NCI-H1105 treated with DMSO at 0.1 percent for 48 hours (cell line): ENCODE data around the gene RABGEF1.
"Not testable (repeated sequence)": the region's sequence is repeated elsewhere in the genome, so short reads cannot be mapped to it uniquely, and the experiment has no call there.

Experiments
- DNase-seq: peaks from one replicate; lab custom pipeline; 2025; lab: John Stamatoyannopoulos, UW

The RABGEF1 gene

GRCh38 chr7:66740302-66740979, at the start of gene RABGEF1:
Gene RABGEF1 (plus strand): TSS chr7:66740733. CDS start chr7:66771900, 31,167 bp downstream.
- DNase-seq: peak; percentile 91

- DNase-seq: no peak
Measured at GRCh38 chr7:66693331-66693730, 47.2 kb upstream of the RABGEF1 start.

- no peak for DNase-seq
Measured at GRCh38 chr7:66694286-66694685, 46.2 kb upstream of the RABGEF1 start.

GRCh38 chr7:66695417-66695816, 45.1 kb upstream of the RABGEF1 start:
- DNase-seq: not testable (repeated sequence)

GRCh38 chr7:66696134-66696533, 44.4 kb upstream of the RABGEF1 start:
- DNase-seq: not testable (repeated sequence)

DNA sequence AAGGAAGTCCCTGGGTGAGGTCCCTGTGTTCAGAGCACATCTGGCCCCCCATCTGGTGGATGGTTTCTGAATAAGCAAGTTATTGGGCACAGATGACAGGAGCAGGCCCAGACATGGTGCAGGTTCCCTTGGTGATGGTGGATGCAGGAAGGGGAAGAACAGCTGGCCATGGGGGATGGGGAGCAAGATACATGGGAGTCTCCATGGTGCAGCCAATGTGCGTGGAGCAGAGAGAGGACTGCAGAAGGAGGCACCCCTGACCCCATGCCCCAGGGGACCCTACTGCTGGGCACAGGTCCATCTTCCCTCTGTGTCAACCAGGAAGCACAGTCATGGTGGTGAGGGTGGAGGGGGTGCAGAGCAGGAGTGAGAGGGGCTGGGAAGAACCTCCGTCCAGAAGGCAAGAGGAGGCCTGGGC, 43.8 kb upstream of the RABGEF1 start:
- peak; percentile 5 for DNase-seq

DNA sequence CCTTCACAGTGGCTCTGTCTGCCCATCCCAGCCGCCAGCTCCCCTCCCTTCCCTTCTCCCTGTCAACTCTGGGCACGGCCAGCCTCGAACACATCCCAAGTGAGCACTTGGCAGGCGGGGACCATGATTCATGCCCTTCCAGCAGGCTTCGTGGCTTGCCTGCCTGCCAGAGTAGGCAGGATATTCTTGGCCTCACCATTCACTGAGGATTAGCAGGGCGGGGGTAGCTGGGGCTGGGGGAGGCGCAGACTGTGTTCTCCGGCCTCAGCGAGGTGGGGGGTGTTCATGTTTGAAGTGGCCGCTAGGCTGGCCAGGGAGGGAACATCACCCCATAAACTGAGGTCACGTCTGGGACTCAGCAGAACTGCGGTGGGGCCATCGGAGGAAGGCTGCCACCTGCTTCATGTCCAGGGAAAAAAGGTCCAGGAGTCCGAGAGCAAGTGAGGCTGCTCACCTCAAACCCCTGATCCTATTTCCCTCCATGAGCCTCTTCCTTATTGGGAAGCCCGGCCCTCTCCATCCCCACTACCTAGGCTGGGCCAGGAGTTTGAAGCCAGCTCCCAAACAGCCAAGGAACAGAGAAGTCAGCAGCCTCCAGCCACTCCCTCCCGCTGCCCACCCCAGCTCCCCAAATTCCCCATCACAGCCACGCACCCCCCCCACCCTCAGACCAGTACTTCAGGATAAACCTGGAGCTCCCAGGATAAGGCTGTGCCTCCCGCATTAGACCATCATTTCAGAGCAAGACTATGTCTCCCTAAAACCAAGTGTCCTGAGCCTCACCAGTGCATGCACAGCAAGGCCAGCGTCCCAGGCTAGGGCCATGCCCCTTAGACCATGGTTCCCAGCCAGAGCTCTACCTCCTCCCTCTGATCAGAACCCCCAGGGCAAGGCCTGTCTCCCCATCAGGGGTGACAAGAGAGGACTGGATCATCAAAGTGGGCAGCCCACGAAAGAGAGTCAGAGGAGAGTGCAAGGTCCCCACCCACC, 42.8 kb upstream of the RABGEF1 start:
- DNase-seq: no peak

DNA sequence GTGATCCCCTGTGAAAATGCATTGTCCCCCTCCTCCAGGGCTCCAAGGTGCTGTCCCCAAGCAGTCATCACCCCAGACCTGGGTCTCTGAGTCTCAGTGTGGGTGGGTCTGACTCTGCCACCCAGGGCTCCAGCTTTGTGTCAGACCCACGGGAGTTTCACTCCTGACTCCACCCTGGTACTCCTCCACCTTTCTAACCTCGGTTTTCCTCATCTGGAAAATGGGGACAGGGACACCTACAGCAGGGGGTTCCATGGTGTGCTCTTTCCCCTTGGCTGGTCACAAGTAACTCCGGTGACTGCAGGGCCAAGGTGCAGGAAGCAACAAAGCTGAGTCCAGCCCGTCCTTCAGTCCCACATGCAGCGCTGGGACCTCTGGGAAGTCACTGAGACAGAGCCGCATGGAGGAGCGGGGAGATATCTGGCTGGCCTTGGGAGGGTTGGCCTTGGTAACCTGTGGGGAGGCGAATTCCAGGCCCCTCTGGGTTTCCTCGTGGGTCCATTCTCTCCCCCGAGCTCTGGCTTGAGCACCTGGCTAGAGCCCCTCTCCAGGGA, 41.8 kb upstream of the RABGEF1 start:
- DNase-seq: no peak

DNA sequence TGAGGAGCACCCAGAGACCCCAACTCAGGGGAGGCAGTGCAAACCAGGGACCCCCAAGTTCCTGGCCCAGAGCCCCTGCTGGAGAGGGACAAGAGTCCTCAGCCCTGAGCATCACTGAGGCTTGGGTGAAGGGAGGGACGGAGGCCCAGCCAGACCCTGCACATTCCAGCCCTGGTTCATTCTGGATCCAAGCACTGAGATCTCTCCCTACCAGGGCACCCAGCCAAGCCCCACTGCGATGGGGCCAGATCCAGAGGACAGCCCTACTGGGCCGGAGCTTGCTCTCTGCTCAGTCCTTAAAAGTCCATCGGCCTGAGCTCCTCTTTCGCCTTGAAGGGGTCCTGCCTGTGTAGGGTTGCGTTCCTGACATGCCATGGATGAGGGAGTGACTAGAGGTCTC, 40.5 kb upstream of the RABGEF1 start:
- no peak for DNase-seq

DNA sequence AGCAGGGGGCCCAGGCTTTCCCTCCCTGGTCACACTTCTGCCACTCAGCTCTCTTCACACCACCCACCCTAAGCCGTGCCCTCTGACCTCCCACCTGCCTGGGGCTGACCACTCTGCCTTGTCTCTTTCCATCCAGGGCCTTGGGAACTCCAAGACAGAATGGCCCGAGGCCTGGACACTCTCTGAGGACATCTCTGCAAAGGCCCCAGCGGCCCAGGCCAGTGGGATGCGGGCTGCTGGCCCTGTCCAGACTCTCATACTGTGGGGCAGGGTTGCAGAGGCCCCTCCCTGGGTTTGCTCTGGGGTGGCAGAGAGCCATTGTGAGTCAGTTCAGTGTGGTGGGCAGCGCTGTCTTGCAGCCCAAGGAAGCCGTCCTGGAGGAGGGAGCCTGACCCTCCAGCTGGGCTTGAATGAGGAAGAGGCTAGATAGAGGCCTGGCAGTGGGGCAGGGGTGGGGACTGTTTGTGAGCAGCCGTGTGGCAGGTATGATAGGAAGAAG, 39.9 kb upstream of the RABGEF1 start:
- DNase-seq: no peak

DNA sequence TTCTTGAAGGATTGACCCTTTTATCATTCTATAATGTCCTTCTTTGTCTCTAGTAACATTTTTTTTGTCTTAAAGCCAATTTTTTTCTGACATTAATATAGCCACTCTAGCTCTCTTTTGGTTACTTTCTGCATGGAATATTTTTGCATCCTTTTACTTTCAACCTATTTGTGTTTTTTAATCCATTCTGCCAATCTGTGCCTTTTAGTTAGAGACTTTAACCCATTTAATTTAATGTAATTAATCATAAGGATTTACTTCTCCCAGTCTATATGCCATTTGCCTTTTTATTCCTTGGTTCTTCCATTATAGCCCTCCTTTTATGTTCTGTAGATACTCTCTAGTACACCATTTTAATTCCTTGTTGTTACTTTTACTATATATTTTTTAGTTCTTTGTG, 32.7 kb upstream of the RABGEF1 start:
- DNase-seq: no peak

DNA sequence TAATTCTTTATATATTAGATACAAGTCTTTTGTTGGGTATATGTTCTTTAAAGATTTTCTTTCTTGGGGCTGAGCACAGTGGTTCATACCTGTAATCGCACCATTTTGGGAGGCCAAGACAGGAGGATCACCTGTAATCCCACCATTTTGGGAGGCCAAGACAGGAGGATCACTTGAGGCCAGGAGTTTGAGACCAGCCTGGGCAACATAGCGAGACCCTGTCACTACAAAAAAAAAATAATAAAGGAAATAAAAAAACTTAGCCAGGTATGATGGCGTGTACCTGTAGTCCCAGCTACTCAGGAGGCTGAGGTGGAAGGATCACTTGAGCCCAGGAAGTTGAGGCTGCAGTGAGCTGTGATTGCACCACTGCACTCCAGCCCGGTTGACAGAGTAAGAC, 29.8 kb upstream of the RABGEF1 start:
- not testable (repeated sequence) for DNase-seq

- no peak for DNase-seq
Measured at GRCh38 chr7:66713687-66714086, 26.8 kb upstream of the RABGEF1 start.

DNA sequence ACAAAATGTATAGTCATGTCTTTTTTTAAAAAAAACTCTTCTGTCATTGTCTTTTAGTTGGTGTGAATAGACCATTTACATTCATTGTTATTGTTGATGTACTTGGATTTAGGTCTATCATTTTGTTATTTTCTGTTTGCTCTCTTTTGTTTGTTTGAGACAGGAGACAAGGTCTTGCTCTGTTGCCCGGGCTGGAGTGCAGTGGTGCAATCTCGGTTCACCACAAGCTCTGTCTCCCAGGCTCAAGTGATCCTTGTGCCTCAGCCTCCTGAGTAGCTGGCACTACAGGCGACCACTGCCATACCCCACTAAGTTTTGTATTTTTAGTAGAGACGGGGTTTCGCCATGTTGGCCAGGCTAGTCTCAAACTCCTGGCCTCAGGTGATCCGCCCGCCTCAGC, 23.9 kb upstream of the RABGEF1 start:
- not testable (repeated sequence) for DNase-seq

- DNase-seq: no peak
Measured at GRCh38 chr7:66720561-66720960, 20.0 kb upstream of the RABGEF1 start.

DNA sequence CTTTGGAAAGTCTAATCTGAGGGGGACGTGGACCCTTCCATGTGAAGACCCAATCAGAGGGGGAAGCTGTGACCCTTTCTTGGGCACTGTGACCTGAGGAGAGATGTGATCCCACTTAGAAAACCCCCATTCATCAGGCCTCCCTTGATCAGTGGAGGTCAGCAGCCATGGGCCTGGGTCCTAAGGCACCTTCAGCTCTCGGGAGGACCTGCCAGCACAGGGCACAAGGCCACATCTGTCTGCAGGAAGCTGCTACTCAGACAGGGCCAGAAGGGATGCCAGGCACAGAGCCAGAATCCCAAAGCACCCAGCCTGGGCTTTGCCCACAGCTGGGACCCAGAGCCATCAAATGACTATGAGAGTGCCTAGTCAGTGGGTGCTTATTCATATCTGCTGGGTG, 14.7 kb upstream of the RABGEF1 start:
- no peak for DNase-seq

GRCh38 chr7:66727058-66727457, 13.5 kb upstream of the RABGEF1 start:
- no peak for DNase-seq

DNA sequence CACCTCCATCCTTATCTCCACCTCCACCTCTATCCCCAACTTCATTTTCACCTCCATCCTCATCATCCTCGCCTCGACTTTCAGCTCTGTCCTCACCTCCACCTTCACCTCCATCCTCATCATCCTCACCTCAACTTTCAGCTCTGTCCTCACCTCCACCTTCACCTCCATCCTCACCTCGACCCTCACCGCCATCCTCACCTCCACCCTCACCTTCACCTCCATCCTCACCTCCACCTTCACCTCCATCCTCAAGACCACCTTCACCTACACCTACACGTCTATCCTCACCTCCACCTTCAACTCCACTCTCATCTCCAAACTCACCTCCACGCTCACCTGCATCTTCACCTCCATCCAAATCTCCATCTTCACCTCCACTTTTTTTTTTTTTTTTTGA, 12.0 kb upstream of the RABGEF1 start:
- no peak for DNase-seq

DNA sequence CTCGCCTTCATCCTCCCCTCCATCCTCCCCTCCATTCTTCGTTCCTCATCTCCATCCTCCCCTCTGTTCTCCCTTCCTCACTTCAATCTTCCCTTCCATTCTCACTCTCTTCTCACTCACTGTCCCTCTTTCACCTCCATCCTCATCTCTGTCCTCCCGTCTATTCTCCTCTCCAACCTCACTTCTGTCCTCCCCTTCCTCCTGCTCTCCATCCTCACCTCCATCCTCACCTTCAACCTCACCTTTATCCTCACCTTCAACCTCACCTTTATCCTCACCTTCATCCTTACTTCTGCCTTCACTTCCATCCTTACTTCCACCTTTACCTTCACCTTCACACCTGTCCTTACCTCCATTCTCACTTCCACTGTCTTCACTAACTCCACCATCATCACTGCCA, 11.3 kb upstream of the RABGEF1 start:
- DNase-seq: no peak

DNA sequence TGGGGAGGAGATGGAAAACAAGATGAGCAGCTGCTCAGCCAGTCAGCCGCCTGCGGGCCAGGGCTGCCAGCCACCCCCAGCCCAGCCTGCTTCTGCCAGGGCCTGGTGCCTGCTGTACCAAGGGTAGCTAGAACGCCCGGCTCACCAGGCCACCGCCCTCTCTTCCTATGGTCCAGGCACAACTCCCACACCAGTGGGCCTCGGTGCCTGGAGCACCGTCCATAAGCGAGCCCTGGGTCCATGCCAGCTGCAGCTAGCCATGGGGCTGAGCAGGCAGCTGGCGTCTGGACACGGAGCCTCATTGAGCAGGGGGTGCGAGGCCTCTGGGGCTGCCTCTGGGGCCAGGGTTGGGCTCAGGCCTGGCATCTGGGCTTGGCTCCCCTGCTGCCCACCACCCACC, 8.5 kb upstream of the RABGEF1 start:
- DNase-seq: no peak

GRCh38 chr7:66732439-66732838, 8.1 kb upstream of the RABGEF1 start:
- DNase-seq: no peak

- no peak for DNase-seq
Measured at GRCh38 chr7:66734006-66734405, 6.5 kb upstream of the RABGEF1 start.

- no peak for DNase-seq
Measured at GRCh38 chr7:66735154-66735553, 5.4 kb upstream of the RABGEF1 start.
